Peyer's patch (tissue), 4 donors: Measurements from ENCODE around the gene FER.

Experiments
- POLR2A ChIP-seq, 2 donors: fragments of 450-650 bp; IDR thresholded peaks; one replicate each; pipeline ENCODE4 v1.5.1; 2017; ENCODE audit warnings: antibody characterized with exemption in 2 of 2, mild to moderate bottlenecking in 2 of 2, moderate library complexity in 2 of 2
- TF ChIP-seq, protein P1 (sequence below), 6 experiments: fragments of 450-650 bp in 4 of 6; fragments of 200-600 bp in 2 of 6; sonication (generic) in 1 of 6; IDR thresholded peaks; one replicate each; pipeline ENCODE4 v1.5.1; 2017 to 2019; ENCODE audit warnings: antibody characterized with exemption in 6 of 6, mild to moderate bottlenecking in 3 of 6, moderate library complexity in 1 of 6

DNA sequence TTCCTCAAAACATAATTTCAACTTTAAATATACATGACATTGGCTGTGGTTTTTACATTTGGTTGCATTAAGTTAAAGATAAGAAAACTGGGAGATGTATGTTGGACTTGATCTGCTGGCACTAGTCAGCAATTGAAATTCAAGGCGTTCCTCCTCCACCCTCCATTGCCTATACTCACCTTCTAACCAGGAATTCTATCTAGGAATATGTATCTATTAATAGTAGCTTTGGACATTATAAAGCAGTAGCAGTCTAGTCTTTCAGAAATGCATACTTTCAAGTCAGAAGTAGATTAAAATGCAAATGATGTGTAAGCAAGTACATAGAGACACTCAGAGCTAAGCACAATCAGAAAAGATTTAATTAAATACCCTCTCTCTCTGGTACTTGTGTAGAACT is 24.9 kb downstream of the FER start:
- TF ChIP-seq, protein P1, sequence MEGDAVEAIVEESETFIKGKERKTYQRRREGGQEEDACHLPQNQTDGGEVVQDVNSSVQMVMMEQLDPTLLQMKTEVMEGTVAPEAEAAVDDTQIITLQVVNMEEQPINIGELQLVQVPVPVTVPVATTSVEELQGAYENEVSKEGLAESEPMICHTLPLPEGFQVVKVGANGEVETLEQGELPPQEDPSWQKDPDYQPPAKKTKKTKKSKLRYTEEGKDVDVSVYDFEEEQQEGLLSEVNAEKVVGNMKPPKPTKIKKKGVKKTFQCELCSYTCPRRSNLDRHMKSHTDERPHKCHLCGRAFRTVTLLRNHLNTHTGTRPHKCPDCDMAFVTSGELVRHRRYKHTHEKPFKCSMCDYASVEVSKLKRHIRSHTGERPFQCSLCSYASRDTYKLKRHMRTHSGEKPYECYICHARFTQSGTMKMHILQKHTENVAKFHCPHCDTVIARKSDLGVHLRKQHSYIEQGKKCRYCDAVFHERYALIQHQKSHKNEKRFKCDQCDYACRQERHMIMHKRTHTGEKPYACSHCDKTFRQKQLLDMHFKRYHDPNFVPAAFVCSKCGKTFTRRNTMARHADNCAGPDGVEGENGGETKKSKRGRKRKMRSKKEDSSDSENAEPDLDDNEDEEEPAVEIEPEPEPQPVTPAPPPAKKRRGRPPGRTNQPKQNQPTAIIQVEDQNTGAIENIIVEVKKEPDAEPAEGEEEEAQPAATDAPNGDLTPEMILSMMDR (IDR thresholded peaks at IDR 0.05): no peak
- no peak for TF ChIP-seq POLR2A (IDR thresholded peaks at IDR 0.05)
